Mammary epithelial cell (primary cell): ENCODE results near the gene CYSTM1.

ENCODE experiments used
- CTCF ChIP-seq, 2 donors: IDR thresholded peaks in 1 of 2; conservative IDR thresholded peaks in 1 of 2; 2 replicates each; pipeline ENCODE4 v1.5.1; 2011 to 2012; ENCODE audit warnings: inconsistent platforms in 2 of 2, low read length in 2 of 2, mild to moderate bottlenecking in 2 of 2, control low read depth in 1 of 2, low read depth in 1 of 2; ENCODE audit not compliant: insufficient read depth in 1 of 2; ENCODE audit errors: extremely low read depth in 1 of 2
- EZH2 ChIP-seq: IDR thresholded peaks from 2 replicates; pipeline ENCODE4 v1.6.1; 2012; ENCODE audit warnings: low read length, inconsistent platforms, borderline replicate concordance

GRCh38 chr5:140178086-140178410 lies 3.1 kb downstream of the CYSTM1 start:
- TF ChIP-seq CTCF (conservative IDR thresholded peaks at IDR 0.05 in 1 of 2, IDR thresholded peaks at IDR 0.05 in 1 of 2; ENCODE audit: extremely low read depth in 1 of 2, insufficient read depth in 1 of 2, low read depth in 1 of 2, low read length in 2 of 2) (no peak), EZH2 (no peak)
